Peyer's patch (tissue), 4 donors: ENCODE data around the gene RSAD1. TPM values are rescaled to one million over a fixed set of nuclear protein-coding genes. Genes with fewer than 3 reads are reported as not detected.

ENCODE experiments used
- DNase-seq, 3 donors: peaks; one replicate each; pipeline ENCODE4 v3.0.0-alpha.2; 2017 to 2019
- H3K27ac ChIP-seq, 4 donors: fragments of 200-600 bp; sonication (generic); one replicate each; pipeline ENCODE4 v1.5.1; 2016 to 2019
- H3K27me3 ChIP-seq, 2 donors: fragments of 200-600 bp; sonication (generic); one replicate each; pipeline ENCODE4 v1.5.1; 2019
- H3K36me3 ChIP-seq, 3 donors: fragments of 200-600 bp; sonication (generic); one replicate each; pipeline ENCODE4 v1.5.1; 2016 to 2019
- H3K4me1 ChIP-seq, 4 donors: fragments of 200-600 bp; sonication (generic); one replicate each; pipeline ENCODE4 v1.5.1; 2016 to 2019
- H3K4me3 ChIP-seq, 4 donors: fragments of 200-600 bp; sonication (generic); 1 replicate in 3 of 4; 2 replicates in 1 of 4; pipeline ENCODE4 v1.5.1; 2016 to 2019; ENCODE audit warnings: mild to moderate bottlenecking in 1 of 4
- H3K9me3 ChIP-seq, 4 donors: fragments of 200-600 bp; sonication (generic); one replicate each; pipeline ENCODE4 v1.5.1; 2016 to 2019; ENCODE audit warnings: mild to moderate bottlenecking in 1 of 4
- POLR2A ChIP-seq, 2 donors: fragments of 450-650 bp; IDR thresholded peaks; one replicate each; pipeline ENCODE4 v1.5.1; 2017; ENCODE audit warnings: antibody characterized with exemption in 2 of 2, mild to moderate bottlenecking in 2 of 2, moderate library complexity in 2 of 2
- total RNA-seq, 4 donors: library from RNA; depleted of rRNA; stranded (reverse); fragments of >200 nt; gene quantifications; one replicate each; pipeline ENCODE4 v1.1.0, GENCODE V29; 2016
- TF ChIP-seq, protein P1 (sequence below), 6 experiments: fragments of 450-650 bp in 4 of 6; fragments of 200-600 bp in 2 of 6; sonication (generic) in 1 of 6; IDR thresholded peaks; one replicate each; pipeline ENCODE4 v1.5.1; 2017 to 2019; ENCODE audit warnings: antibody characterized with exemption in 6 of 6, mild to moderate bottlenecking in 3 of 6, moderate library complexity in 1 of 6

Gene RSAD1
- total RNA-seq, 4 donors from 2014 or later, result 24.3 to 53.4 (median 39.5) TPM

DNA sequence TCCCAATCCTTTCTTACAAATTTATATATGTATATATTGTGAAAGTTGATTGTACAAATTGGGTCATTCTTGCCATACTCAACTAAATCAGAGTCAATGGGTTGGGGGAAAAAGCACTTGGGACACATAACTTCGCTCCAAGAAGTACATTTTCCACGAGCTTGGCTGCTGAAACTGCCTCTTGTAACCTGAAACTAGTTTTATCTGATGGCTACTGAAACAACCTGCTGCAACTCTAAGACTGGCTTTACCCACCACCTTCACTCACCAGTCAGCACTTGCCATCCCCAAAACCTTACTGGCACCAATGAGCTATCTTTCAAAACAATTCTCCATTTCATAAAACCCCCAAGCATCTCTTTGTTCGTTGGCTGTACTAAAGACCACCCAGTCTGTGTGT lies 15.1 kb downstream of the RSAD1 start:
- Histone ChIP-seq H3K27ac (no peak overlapping the region), H3K27me3 (no peaks in the 10 kb centered on the region)
- TF ChIP-seq POLR2A (IDR thresholded peaks at IDR 0.05), result no peak
- TF ChIP-seq, protein P1, sequence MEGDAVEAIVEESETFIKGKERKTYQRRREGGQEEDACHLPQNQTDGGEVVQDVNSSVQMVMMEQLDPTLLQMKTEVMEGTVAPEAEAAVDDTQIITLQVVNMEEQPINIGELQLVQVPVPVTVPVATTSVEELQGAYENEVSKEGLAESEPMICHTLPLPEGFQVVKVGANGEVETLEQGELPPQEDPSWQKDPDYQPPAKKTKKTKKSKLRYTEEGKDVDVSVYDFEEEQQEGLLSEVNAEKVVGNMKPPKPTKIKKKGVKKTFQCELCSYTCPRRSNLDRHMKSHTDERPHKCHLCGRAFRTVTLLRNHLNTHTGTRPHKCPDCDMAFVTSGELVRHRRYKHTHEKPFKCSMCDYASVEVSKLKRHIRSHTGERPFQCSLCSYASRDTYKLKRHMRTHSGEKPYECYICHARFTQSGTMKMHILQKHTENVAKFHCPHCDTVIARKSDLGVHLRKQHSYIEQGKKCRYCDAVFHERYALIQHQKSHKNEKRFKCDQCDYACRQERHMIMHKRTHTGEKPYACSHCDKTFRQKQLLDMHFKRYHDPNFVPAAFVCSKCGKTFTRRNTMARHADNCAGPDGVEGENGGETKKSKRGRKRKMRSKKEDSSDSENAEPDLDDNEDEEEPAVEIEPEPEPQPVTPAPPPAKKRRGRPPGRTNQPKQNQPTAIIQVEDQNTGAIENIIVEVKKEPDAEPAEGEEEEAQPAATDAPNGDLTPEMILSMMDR (IDR thresholded peaks at IDR 0.05), result no peak

DNA sequence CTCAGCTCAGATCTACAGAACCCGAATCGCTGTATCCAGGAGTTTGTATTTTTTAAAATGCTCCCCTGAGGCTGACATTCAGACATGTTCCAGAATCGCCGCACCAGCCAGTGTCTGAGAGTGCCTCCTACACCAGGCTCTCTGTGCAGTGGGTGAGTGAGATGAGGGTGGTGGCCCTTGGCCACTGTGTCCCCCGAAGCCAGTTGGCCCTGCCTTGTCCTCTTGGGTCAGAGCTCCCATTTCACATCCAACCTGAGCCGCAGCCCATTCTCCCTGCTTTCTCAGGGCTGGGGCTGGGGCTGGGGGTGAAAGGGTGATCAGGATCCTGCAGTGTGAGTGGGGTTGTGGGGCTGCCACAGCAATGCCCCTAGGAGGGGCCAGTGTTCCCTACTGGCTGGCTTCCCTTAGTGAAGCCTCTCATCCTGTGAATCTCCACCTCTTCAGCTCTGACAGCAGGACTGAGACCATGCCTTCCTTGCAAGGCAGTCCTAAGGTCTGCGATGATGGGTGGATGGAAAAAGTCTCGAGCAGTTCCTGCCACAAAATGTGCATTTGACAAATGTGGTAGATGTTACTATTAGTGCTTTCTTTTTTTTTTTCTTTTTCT lies 16.7 kb downstream of the RSAD1 start:
- H3K4me1 ChIP-seq, result peaks cover 0 to 11% (median 0%) of the 10 kb centered on the region in 4 donors
- TF ChIP-seq POLR2A (IDR thresholded peaks at IDR 0.05), result no peak
- TF ChIP-seq, protein P1 (IDR thresholded peaks at IDR 0.05), result no peak
- H3K4me3 ChIP-seq, result no peak overlapping the region
- no peak overlapping the region for H3K27ac ChIP-seq
- DNase-seq, result no peak
- H3K9me3 ChIP-seq, result no peaks in the 10 kb centered on the region
- no peaks in the 10 kb centered on the region for H3K36me3 ChIP-seq
- H3K27me3 ChIP-seq, result no peaks in the 10 kb centered on the region

More for the DNA sequence above, 15.1 kb downstream of the RSAD1 start:
- Histone ChIP-seq H3K4me1 (peaks cover 0 to 11% (median 0%) of the 10 kb centered on the region in 4 donors), H3K36me3 (no peaks in the 10 kb centered on the region), H3K4me3 (no peak overlapping the region), H3K9me3 (no peaks in the 10 kb centered on the region)
- no peak for DNase-seq

DNA sequence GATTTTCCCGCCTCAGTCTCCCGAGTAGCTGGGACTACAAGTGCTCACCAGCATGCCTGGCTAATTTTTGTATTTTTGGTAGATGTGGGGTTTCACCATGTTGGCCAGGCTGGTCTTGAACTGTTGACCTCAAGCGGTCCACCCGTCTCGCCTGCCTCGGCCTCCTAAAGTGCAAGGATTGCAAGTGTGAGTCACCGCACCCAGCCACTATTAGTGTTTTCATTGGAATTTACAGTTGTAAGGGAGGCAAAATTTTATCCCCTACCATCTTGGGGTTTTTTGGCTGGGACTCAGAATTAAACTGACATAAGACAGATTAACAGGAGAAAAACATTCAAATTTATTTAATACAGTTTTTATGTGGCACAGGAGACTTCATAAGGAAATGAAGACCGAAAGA lies 17.3 kb downstream of the RSAD1 start:
- H3K36me3 ChIP-seq, result no peaks in the 10 kb centered on the region
- TF ChIP-seq, protein P1 (IDR thresholded peaks at IDR 0.05), result no peak

DNA sequence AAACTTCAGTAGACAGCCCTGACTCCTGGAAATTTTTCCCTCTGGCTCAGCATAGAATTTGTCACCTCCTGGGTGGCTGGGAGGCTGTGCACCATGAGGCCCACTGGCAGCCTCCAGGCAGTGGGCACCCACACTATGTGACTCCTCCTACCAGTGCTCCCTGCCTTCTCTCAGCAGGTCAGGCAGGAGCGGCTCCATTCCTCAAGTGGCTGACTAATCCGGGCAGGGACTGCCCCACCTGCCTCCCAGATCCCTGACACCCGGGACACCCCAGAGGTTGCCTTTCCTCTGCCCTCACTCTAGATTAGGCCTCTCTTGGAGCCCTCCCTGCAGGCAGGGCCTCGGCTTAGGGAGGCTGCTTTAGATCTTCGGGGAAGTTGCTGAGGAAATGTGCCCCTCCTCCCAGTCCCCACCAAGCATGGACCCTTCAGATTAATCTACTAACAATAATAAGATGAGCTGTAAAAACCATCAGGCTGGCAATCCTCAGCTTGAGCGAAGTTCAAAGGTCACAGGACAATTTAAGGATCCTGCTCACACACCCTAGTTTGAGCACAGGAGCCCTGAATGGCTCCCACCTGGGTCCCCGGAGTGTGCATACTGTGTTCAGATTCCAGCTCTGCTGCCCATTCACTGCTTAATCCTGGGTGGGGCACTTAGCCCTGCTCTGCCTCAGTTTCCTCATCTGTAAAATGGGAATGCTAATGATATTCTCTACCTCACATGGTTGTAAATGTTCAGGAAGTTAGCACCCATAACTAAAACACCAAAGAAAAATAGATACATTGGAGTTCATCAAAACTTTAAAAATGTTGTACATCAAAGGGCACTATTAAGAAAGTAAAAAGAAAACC lies 19.6 kb downstream of the RSAD1 start:
- peak in 2 of 3 donors; percentile 75 to 76 for DNase-seq
- Histone ChIP-seq H3K27ac (peak overlapping the region in 2 of 4 donors; percentile 9 to 68), H3K4me3 (no peak overlapping the region), H3K36me3 (no peaks in the 10 kb centered on the region), H3K9me3 (no peaks in the 10 kb centered on the region), H3K4me1 (peaks cover 0 to 13% (median 0%) of the 10 kb centered on the region in 4 donors), H3K27me3 (no peaks in the 10 kb centered on the region)
- TF ChIP-seq POLR2A (IDR thresholded peaks at IDR 0.05), result no peak
- TF ChIP-seq, protein P1 (IDR thresholded peaks at IDR 0.05), result no peak

More for the DNA sequence above, 17.3 kb downstream of the RSAD1 start:
- Histone ChIP-seq H3K4me3 (no peak overlapping the region), H3K4me1 (peaks cover 0 to 11% (median 0%) of the 10 kb centered on the region in 4 donors), H3K9me3 (no peaks in the 10 kb centered on the region), H3K27me3 (no peaks in the 10 kb centered on the region), H3K27ac (no peak overlapping the region)
- no peak for DNase-seq

DNA sequence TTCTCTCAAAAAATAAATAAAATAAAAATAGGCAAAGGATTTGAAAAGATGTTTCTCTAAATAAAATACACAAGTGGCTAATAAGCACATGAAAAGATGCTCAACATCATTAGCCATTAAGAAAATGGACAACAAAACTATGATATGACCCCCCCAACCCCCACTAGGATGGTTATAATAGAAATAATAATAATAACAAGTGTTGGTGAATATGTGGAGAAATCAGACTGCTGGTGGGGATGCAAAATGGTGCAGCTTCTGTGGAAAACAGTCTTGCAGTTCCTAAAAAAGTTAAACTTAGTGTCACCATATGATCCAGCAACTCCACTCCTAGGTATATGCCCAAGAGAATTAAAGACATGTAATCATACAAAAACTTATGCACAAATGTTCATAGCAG lies 20.6 kb downstream of the RSAD1 start:
- Histone ChIP-seq H3K4me1 (peaks cover 0 to 20% (median 0%) of the 10 kb centered on the region in 4 donors), H3K9me3 (no peaks in the 10 kb centered on the region), H3K36me3 (no peaks in the 10 kb centered on the region), H3K4me3 (no peak overlapping the region), H3K27me3 (no peaks in the 10 kb centered on the region), H3K27ac (no peak overlapping the region)
- DNase-seq, result no peak
- TF ChIP-seq, protein P1 (IDR thresholded peaks at IDR 0.05), result no peak
- no peak for TF ChIP-seq POLR2A (IDR thresholded peaks at IDR 0.05)
